Keratinocyte (primary cell): ENCODE measurements around the gene NPFFR2.

Source experiments
- EZH2 ChIP-seq: IDR thresholded peaks from one replicate; pipeline ENCODE4 v1.6.1; 2012; ENCODE audit warnings: inconsistent platforms, mild to moderate bottlenecking, low read length, moderate library complexity
- TF ChIP-seq, protein P1 (sequence below), 3 experiments: IDR thresholded peaks in 1 of 3; conservative IDR thresholded peaks in 1 of 3; optimal IDR thresholded peaks in 1 of 3; 2 replicates in 2 of 3; 3 replicates in 1 of 3; pipeline versions ENCODE3 to v1.5.1; 2011; ENCODE audit warnings: low read length in 3 of 3, mild to moderate bottlenecking in 3 of 3, moderate library complexity in 2 of 3, control low read depth in 1 of 3, inconsistent platforms in 1 of 3; ENCODE audit not compliant: insufficient read depth in 2 of 3; ENCODE audit errors: extremely low read depth in 1 of 3

DNA sequence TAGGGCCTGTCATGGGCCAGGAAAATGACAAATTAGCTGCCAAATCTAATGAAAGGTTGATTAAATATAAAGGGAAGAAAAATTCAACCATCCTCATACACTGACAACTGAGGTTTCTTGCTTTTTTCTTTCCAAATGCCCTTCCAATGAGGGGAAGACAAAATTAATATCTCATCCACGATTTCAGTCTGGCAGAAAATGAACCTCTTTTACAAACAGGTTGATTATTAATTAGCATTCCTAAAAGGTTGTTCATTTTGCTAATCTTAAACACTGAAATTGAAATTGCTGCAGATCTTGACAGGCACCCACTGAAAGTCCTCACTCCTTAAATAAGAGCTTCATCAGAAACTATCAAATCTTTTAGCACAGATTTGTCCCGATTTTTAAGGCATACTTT is 45.5 kb downstream of the NPFFR2 start:
- TF ChIP-seq, protein P1, sequence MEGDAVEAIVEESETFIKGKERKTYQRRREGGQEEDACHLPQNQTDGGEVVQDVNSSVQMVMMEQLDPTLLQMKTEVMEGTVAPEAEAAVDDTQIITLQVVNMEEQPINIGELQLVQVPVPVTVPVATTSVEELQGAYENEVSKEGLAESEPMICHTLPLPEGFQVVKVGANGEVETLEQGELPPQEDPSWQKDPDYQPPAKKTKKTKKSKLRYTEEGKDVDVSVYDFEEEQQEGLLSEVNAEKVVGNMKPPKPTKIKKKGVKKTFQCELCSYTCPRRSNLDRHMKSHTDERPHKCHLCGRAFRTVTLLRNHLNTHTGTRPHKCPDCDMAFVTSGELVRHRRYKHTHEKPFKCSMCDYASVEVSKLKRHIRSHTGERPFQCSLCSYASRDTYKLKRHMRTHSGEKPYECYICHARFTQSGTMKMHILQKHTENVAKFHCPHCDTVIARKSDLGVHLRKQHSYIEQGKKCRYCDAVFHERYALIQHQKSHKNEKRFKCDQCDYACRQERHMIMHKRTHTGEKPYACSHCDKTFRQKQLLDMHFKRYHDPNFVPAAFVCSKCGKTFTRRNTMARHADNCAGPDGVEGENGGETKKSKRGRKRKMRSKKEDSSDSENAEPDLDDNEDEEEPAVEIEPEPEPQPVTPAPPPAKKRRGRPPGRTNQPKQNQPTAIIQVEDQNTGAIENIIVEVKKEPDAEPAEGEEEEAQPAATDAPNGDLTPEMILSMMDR (optimal IDR thresholded peaks at IDR 0.05 in 1 of 3, IDR thresholded peaks at IDR 0.05 in 1 of 3, conservative IDR thresholded peaks at IDR 0.05 in 1 of 3; ENCODE audit: extremely low read depth in 1 of 3, insufficient read depth in 2 of 3, low read length in 3 of 3): no peak
- no peak for TF ChIP-seq EZH2
